K562 (cell line): ENCODE data around the gene AK5. TPM values are rescaled to one million over a fixed set of nuclear protein-coding genes. Genes with fewer than 3 reads are reported as not detected.
A peak's percentile ranks its signal among the peaks of the same experiment; 100 is the strongest.

Experiments used
- ATAC-seq: fragments of 200-7000 bp; cut with Tn5 transposase; 3 replicates; pipeline ENCODE4 v1.9.1; 2020; ENCODE audit warnings: moderate library complexity
- BruUV-seq: library from RNA; stranded (reverse); fragments of 400-500 nt; replicated peaks from 2 replicates; lab custom pipeline; 2021; lab: Mats Ljungman, UMichigan
- CTCF ChIA-PET: fragments of 300-600 bp; formaldehyde crosslinking; extraction: SDS; loops from one replicate; lab custom pipeline; 2021; ENCODE audit warnings: low intra/inter-chr PET ratio; lab: Yijun Ruan, JAX
- POLR2A ChIA-PET: fragments of 300-600, 350-650 bp; sonication (Branson Sonifier 250); formaldehyde crosslinking; extraction: SDS; loops from one replicate; lab custom pipeline; 2021; ENCODE audit warnings: antibody characterized with exemption, inconsistent platforms; lab: Yijun Ruan, JAX
- DNase-seq, 4 experiments: peaks; one replicate each; pipeline versions ENCODE4 v3.0.0 to v3.0.0-alpha.2; 2011 to 2018; ENCODE audit warnings: low spot score in 3 of 4, mixed read lengths in 3 of 4; ENCODE audit errors: extremely low read depth in 1 of 4
- FAIRE-seq: peaks from 2 replicates; lab custom pipeline; 2011; peaks lifted over from hg19 to GRCh38; lab: Jason Lieb, UNC
- H2AFZ ChIP-seq: 2 replicates; pipeline ENCODE4 v1.6.0; 2011; ENCODE audit warnings: low read depth, low read length, control low read depth, inconsistent platforms
- H3K27ac ChIP-seq: fragments of 200-600 bp; 3 replicates; pipeline ENCODE4 v1.8.0; 2011; ENCODE audit warnings: low read depth, mild to moderate bottlenecking, control low read depth, inconsistent platforms, low read length, moderate library complexity, mixed read lengths; ENCODE audit errors: extremely low read depth
- H3K27me3 ChIP-seq, 2 experiments: fragments of 300-600 bp in 1 of 2; 2 replicates in 1 of 2; 3 replicates in 1 of 2; pipeline versions ENCODE4 v1.6.0 to v1.8.0; 2011; ENCODE audit warnings: inconsistent platforms in 2 of 2, low read length in 2 of 2, mild to moderate bottlenecking in 1 of 2, mixed read lengths in 1 of 2, moderate library complexity in 1 of 2; ENCODE audit not compliant: control insufficient read depth in 2 of 2, insufficient read depth in 2 of 2
- H3K36me3 ChIP-seq: fragments of 300-600 bp; 3 replicates; pipeline ENCODE4 v1.8.0; 2011; ENCODE audit warnings: mild to moderate bottlenecking, low read length, inconsistent platforms; ENCODE audit not compliant: control insufficient read depth, insufficient read depth
- H3K4me1 ChIP-seq, 2 experiments: fragments of 200-600 bp in 1 of 2; replicated peaks in 1 of 2; 2 replicates in 1 of 2; 3 replicates in 1 of 2; pipeline versions ENCODE4 v1.5.1 to v1.8.0; 2011; ENCODE audit warnings: inconsistent platforms in 2 of 2, low read length in 2 of 2, mild to moderate bottlenecking in 1 of 2, mixed read lengths in 1 of 2, moderate library complexity in 1 of 2; ENCODE audit not compliant: control insufficient read depth in 2 of 2, insufficient read depth in 2 of 2
- H3K4me2 ChIP-seq: 2 replicates; pipeline ENCODE4 v1.6.1; 2011; ENCODE audit warnings: low read length, control low read depth, inconsistent platforms, mixed read lengths; ENCODE audit not compliant: insufficient read depth
- H3K4me3 ChIP-seq: fragments of 200-600 bp; sonication (generic), shearing (Covaris generic); 2 replicates; pipeline ENCODE4 v1.5.1; 2016; ENCODE audit warnings: control low read depth, inconsistent platforms
- H3K79me2 ChIP-seq: fragments of 200-600 bp; 3 replicates; pipeline ENCODE4 v1.8.0; 2011; ENCODE audit warnings: low read length, inconsistent platforms; ENCODE audit not compliant: control insufficient read depth, insufficient read depth
- H3K9ac ChIP-seq, 2 experiments: 2 replicates each; pipeline versions ENCODE4 v1.6.0 to v1.6.1; 2011; ENCODE audit warnings: low read depth in 2 of 2, low read length in 2 of 2, control low read depth in 1 of 2, inconsistent platforms in 1 of 2, mild to moderate bottlenecking in 1 of 2, mixed read lengths in 1 of 2; ENCODE audit not compliant: insufficient read depth in 1 of 2
- H3K9me1 ChIP-seq: one replicate; pipeline ENCODE4 v1.6.0; 2011; ENCODE audit warnings: inconsistent platforms, mild to moderate bottlenecking, low read length, moderate library complexity; ENCODE audit not compliant: control insufficient read depth, insufficient read depth
- H3K9me3 ChIP-seq: replicated peaks from 2 replicates; pipeline ENCODE4 v1.5.1; 2011; ENCODE audit warnings: low read depth, low read length, inconsistent platforms; ENCODE audit not compliant: control insufficient read depth, insufficient read depth
- H4K20me1 ChIP-seq: replicated peaks from 2 replicates; pipeline ENCODE4 v1.6.1; 2011; ENCODE audit warnings: low read length, inconsistent platforms, mixed read lengths; ENCODE audit not compliant: control insufficient read depth, insufficient read depth
- CTBP1 ChIP-seq: fragments of 450-650 bp; IDR thresholded peaks from 2 replicates; pipeline ENCODE4 v1.6.1; 2016; ENCODE audit warnings: borderline replicate concordance
- MEIS2 ChIP-seq: fragments of 450-650 bp; IDR thresholded peaks from 2 replicates; pipeline ENCODE4 v1.6.1; 2014; ENCODE audit warnings: mild to moderate bottlenecking; ENCODE audit not compliant: partially characterized antibody
- RAD51 ChIP-seq: fragments of 450-650 bp; IDR thresholded peaks from 2 replicates; pipeline ENCODE4 v1.7.1; 2016; ENCODE audit warnings: low read depth, mild to moderate bottlenecking, borderline replicate concordance
- SPI1 ChIP-seq: IDR thresholded peaks from 2 replicates; pipeline ENCODE4 v1.6.1; 2011; ENCODE audit warnings: low read depth, low read length, control low read depth, borderline replicate concordance
- TCFL5 ChIP-seq: fragments of 250-450 bp; sonication (Bioruptor Pico); conservative IDR thresholded peaks from 2 replicates; pipeline ENCODE4 v1.6.1; 2021; ENCODE audit warnings: mild to moderate bottlenecking, moderate library complexity, matching md5 sums
- WGBS: fragments of 100-300 bp; shearing (Covaris generic); methylation state at CpG from one replicate; pipeline ENCODE4 v1.1.6; 2016; ENCODE audit warnings: low coverage, mixed read lengths; ENCODE audit not compliant: insufficient coverage; ENCODE audit errors: missing lambda C conversion rate; 5-methylcytosine and 5-hydroxymethylcytosine counted together
- in situ Hi-C: fragments of 300-500 bp; cut with MboI; formaldehyde crosslinking; loops from 4 replicates; pipeline ENCODE4 v1.15.0; 2018; ENCODE audit warnings: inconsistent platforms, mixed read lengths
- intact Hi-C: fragments of 100-400 bp; cut with micrococcal nuclease; formaldehyde crosslinking; loops from 2 replicates; pipeline ENCODE4 v1.14.2; 2022
- polyA plus RNA-seq, 8 experiments: library from polyadenylated mRNA; depleted of rRNA in 4 of 8; stranded (reverse) in 5 of 8; unstranded in 3 of 8; fragments of >200 nt; fragmentation: Nextera tagmentation in 2 of 8; fragmentation: Illumina TruSeq in 1 of 8; extraction: Ambion mirVana in 2 of 8; extraction: Trizol in 1 of 8; gene quantifications; 2 replicates each; pipeline versions ENCODE4 v1.2.1 to v1.2.3, GENCODE V29; 2011 to 2014; ENCODE audit warnings: inconsistent platforms in 1 of 8, missing spikeins in 1 of 8
- total RNA-seq, 7 experiments: library from RNA; depleted of rRNA in 6 of 7; stranded (reverse); fragments of >200 nt in 6 of 7; fragmentation: Illumina TruSeq in 2 of 7; extraction: Trizol in 2 of 7; gene quantifications; 2 replicates each; pipeline versions ENCODE4 v1.2.1 to v1.2.3, GENCODE V29; 2011 to 2021; ENCODE audit warnings: low replicate concordance in 1 of 7
- TF ChIP-seq, protein P1 (sequence below): fragments of 450-650 bp; formaldehyde crosslinking; IDR thresholded peaks from 2 replicates; pipeline ENCODE4 v1.4.0; 2020; ENCODE audit warnings: mild to moderate bottlenecking, mixed read lengths
- TF ChIP-seq, protein P2 (sequence below): fragments of 450-650 bp; IDR thresholded peaks from 2 replicates; pipeline ENCODE4 v1.6.1; 2016
- TF ChIP-seq, protein P3 (sequence below), 2 experiments: IDR thresholded peaks in 1 of 2; conservative IDR thresholded peaks in 1 of 2; 2 replicates each; pipeline ENCODE4 v1.6.1; 2016; ENCODE audit warnings: low read depth in 2 of 2, mild to moderate bottlenecking in 1 of 2, missing compliant biosample characterization in 1 of 2, missing genetic modification characterization in 1 of 2, moderate library complexity in 1 of 2
- TF ChIP-seq, protein P4 (sequence below): fragments of 250-450 bp; sonication (Bioruptor Pico); IDR thresholded peaks from 2 replicates; pipeline ENCODE4 v1.5.0; 2021; ENCODE audit warnings: mild to moderate bottlenecking, borderline replicate concordance

Gene AK5
- total and polyA plus RNA-seq, 9 of the 15 experiments (the other 6 are each of a cell fraction or from before 2014, with no cell fraction given), result 0.06 TPM; not detected in 8

DNA sequence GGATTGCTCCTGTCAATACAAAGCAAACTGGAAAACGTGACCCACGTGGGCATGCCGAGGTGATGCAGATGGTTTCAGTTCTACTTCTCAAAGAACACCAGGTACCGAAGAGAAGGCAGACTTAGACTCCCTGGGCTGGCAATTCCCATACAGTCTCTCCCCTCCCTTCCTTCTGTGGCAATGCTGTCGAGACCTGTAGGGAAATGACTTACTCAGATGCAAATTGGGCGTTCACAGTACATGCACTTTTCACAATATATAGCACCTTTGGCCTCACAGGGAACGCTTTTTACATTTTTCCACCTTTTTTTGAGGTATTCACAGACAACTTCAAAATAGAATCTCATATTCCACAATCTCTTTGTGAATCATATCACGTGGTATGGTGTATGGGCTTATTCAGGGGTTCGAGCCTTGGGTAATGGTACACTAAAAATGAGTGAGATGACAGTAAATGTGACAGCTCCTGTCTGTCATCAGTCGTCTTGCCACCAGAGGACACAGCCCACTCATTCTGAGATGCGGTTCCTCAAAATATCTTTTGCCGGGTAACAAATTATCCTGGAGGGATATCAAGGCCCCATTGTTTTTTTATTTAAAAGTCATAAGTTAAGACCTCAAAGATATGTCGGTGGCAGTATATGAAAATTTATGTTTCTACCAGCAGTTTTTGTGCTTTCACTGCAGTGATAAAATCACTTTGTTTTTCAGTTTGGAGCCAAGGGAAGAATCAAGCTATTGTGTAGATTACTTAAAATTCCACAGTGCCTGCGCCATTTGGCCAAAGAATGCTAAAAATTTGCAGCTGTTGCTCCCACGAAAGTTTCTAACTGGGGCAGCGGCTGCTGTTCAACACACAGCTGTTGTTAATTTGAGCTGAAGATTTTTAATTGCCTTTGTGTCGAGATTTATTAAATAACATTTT, 232.3 kb downstream of the AK5 start:
- POLR2A ChIA-PET, result no interaction called here

More for the DNA sequence above, 232.3 kb downstream of the AK5 start:
- H3K36me3 ChIP-seq, result no peaks in the 10 kb centered on the region
- TF ChIP-seq SPI1 (0 out of 2 replicates have a peak, but pooled peaks have one; percentile 20), CTBP1 (no peak), MEIS2 (peak; percentile 51), TCFL5 (CRISPR knock-in tag) (no peak), RAD51 (0 out of 2 replicates have a peak, but pooled peaks have one; percentile 14)
- TF ChIP-seq, protein P1, sequence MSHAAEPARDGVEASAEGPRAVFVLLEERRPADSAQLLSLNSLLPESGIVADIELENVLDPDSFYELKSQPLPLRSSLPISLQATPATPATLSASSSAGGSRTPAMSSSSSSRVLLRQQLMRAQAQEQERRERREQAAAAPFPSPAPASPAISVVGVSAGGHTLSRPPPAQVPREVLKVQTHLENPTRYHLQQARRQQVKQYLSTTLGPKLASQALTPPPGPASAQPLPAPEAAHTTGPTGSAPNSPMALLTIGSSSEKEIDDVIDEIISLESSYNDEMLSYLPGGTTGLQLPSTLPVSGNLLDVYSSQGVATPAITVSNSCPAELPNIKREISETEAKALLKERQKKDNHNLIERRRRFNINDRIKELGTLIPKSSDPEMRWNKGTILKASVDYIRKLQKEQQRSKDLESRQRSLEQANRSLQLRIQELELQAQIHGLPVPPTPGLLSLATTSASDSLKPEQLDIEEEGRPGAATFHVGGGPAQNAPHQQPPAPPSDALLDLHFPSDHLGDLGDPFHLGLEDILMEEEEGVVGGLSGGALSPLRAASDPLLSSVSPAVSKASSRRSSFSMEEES, result peak; percentile 71
- TF ChIP-seq, protein P2, sequence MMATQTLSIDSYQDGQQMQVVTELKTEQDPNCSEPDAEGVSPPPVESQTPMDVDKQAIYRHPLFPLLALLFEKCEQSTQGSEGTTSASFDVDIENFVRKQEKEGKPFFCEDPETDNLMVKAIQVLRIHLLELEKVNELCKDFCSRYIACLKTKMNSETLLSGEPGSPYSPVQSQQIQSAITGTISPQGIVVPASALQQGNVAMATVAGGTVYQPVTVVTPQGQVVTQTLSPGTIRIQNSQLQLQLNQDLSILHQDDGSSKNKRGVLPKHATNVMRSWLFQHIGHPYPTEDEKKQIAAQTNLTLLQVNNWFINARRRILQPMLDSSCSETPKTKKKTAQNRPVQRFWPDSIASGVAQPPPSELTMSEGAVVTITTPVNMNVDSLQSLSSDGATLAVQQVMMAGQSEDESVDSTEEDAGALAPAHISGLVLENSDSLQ, result 0 out of 2 replicates have a peak, but pooled peaks have one; percentile 13
- TF ChIP-seq, protein P3, sequence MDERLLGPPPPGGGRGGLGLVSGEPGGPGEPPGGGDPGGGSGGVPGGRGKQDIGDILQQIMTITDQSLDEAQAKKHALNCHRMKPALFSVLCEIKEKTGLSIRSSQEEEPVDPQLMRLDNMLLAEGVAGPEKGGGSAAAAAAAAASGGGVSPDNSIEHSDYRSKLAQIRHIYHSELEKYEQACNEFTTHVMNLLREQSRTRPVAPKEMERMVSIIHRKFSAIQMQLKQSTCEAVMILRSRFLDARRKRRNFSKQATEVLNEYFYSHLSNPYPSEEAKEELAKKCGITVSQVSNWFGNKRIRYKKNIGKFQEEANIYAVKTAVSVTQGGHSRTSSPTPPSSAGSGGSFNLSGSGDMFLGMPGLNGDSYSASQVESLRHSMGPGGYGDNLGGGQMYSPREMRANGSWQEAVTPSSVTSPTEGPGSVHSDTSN (CRISPR knock-in tag; IDR thresholded peaks at IDR 0.05; ENCODE audit: low read depth), result no peak
- TF ChIP-seq, protein P3 (tag; conservative IDR thresholded peaks at IDR 0.05; ENCODE audit: low read depth), result 0 out of 2 replicates have a peak, but pooled peaks have one; percentile 28
- TF ChIP-seq, protein P4, sequence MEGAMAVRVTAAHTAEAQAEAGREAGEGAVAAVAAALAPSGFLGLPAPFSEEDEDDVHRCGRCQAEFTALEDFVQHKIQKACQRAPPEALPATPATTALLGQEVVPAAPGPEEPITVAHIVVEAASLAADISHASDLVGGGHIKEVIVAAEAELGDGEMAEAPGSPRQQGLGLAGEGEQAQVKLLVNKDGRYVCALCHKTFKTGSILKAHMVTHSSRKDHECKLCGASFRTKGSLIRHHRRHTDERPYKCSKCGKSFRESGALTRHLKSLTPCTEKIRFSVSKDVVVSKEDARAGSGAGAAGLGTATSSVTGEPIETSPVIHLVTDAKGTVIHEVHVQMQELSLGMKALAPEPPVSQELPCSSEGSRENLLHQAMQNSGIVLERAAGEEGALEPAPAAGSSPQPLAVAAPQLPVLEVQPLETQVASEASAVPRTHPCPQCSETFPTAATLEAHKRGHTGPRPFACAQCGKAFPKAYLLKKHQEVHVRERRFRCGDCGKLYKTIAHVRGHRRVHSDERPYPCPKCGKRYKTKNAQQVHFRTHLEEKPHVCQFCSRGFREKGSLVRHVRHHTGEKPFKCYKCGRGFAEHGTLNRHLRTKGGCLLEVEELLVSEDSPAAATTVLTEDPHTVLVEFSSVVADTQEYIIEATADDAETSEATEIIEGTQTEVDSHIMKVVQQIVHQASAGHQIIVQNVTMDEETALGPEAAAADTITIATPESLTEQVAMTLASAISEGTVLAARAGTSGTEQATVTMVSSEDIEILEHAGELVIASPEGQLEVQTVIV (CRISPR knock-in tag), result no peak
- H3K4me2 ChIP-seq, result no peak overlapping the region
- DNase-seq (no peak), FAIRE-seq (no peak), ATAC-seq (no peak)
- intact Hi-C loops (loop anchor here (10.0 kb wide), 1 partner anchor 601 kb away; no protein-coding TSS in a partner anchor), in situ Hi-C loops (no loop called here)
- no peak overlapping the region for H3K27ac ChIP-seq
- H3K9me1 ChIP-seq, result peaks cover 3% of the 10 kb centered on the region
- no TSS peak for BruUV-seq
- under 1% methylated on average over 16 of the region's 17 CpGs for WGBS
- no peaks in the 10 kb centered on the region for H3K9me3 ChIP-seq
- H2AFZ ChIP-seq, result no peak overlapping the region
- H3K4me1 ChIP-seq, result no peaks in the 10 kb centered on the region
- no peak overlapping the region for H3K4me3 ChIP-seq
- no peak overlapping the region for H3K9ac ChIP-seq
- CTCF ChIA-PET, result no interaction called here
- H3K79me2 ChIP-seq, result no peaks in the 10 kb centered on the region
- peaks cover 3 to 32% of the 10 kb centered on the region in 2 experiments; a peak in 3 of 5 replicates for H3K27me3 ChIP-seq
- no peaks in the 10 kb centered on the region for H4K20me1 ChIP-seq
